Heart left ventricle (tissue), 13 donors: ENCODE results near the gene SARM1.

ENCODE experiments used
- POLR2A ChIP-seq, 2 donors: fragments of 450-650 bp; IDR thresholded peaks; one replicate each; pipeline ENCODE4 v1.6.1; 2017; ENCODE audit warnings: antibody characterized with exemption in 2 of 2, mild to moderate bottlenecking in 2 of 2, moderate library complexity in 2 of 2
- TF ChIP-seq, protein P1 (sequence below), 12 donors: fragments of 200-600 bp; sonication (generic) in 4 of 12; IDR thresholded peaks; one replicate each; pipeline versions ENCODE4 v1.5.0 to v1.8.0; 2018 to 2022; ENCODE audit warnings: antibody characterized with exemption in 12 of 12, mild to moderate bottlenecking in 5 of 12
- donor health status: ischemic (EF 13 %, LVEDD 7.1; RV severe dilation, severe dysfunction).
- donor health status: DM: no; HTN: yes; CAD: no.
- donor health status: DM: no; HTN: no; CAD: no.
- donor health status: ischemic (EF 25% LVEDD 6.9; RV normal size, moderate dysfunction).
- donor health status: ischemic (EF 25% LVEDD 5.7; RV mildly dilated, moderate dysfunction).
- donor health status: ischemic (EF 35%, LVEDD 5.7; RV mildly dilated, moderate dysfunction).
- donor health status: nonischemic (EF 11% LVEDD 7.7; RV severe dilation, severe dysfunction).
- donor health status: DM: yes; HTN: yes; CAD: no.
- donor health status: PGD.
- donor health status: ischemic (EF 29% LVEDD 5.4; RV normal size, mild dysfunction).
- donor health status: nonischemic (EF 23%, LVEDD 6.1; RV moderate dilation, normal function).

DNA sequence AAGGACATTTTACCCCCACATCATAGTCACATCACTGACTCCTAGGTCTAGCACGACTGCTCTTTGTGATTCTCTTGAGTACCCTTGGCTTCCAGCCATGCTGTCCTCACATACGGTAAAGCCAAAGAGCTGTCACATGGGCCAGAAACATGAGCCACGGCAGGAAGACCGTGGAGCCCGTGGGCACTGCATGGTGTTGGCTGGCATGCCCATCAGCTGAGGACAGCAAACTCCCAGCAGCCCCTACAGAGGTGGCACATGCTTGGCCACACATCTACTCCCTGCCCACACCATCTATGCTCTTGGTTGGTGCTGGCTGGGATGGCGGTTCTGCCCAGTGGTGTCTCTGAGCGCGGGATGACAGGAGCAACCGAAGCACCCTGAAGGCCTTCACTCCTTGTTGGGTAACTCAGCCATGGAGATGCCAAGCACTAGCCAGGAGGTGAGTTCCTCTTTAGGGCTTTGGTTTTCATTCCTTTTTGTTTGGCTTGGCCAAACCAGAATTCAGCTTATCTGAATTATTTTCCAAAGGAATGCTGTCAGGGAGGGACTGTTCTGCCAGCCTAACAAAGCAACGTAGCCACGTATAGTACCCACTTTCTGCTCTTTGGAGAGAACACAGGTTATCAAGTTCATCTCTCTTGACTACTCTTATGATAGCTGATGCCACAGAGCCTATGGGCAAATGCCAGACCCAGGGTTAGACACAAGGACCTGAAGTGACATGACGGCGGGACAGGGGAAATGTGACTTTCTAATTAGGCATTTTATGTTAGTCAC lies 25.9 kb upstream of the SARM1 start:
- TF ChIP-seq, protein P1, sequence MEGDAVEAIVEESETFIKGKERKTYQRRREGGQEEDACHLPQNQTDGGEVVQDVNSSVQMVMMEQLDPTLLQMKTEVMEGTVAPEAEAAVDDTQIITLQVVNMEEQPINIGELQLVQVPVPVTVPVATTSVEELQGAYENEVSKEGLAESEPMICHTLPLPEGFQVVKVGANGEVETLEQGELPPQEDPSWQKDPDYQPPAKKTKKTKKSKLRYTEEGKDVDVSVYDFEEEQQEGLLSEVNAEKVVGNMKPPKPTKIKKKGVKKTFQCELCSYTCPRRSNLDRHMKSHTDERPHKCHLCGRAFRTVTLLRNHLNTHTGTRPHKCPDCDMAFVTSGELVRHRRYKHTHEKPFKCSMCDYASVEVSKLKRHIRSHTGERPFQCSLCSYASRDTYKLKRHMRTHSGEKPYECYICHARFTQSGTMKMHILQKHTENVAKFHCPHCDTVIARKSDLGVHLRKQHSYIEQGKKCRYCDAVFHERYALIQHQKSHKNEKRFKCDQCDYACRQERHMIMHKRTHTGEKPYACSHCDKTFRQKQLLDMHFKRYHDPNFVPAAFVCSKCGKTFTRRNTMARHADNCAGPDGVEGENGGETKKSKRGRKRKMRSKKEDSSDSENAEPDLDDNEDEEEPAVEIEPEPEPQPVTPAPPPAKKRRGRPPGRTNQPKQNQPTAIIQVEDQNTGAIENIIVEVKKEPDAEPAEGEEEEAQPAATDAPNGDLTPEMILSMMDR (IDR thresholded peaks at IDR 0.05) = no peak
- no peak for TF ChIP-seq POLR2A (IDR thresholded peaks at IDR 0.05)
